GM12878 (cell line): ENCODE data around the gene LSP1.

Experiments used
- CREM ChIP-seq: IDR thresholded peaks from 2 replicates; pipeline ENCODE4 v1.6.1; 2014; ENCODE audit warnings: antibody characterized with exemption, low read depth
- EZH2 ChIP-seq: IDR thresholded peaks from 2 replicates; pipeline ENCODE4 v1.6.1; 2012; ENCODE audit warnings: low read depth, mild to moderate bottlenecking, control low read depth, inconsistent platforms, low read length, borderline replicate concordance; ENCODE audit not compliant: control insufficient read depth
- IKZF1 ChIP-seq: fragments of 450-650 bp; conservative IDR thresholded peaks from 2 replicates; pipeline ENCODE4 v1.6.1; 2017; ENCODE audit warnings: antibody characterized with exemption, mild to moderate bottlenecking
- NR2F1 ChIP-seq: fragments of 450-650 bp; conservative IDR thresholded peaks from 2 replicates; pipeline ENCODE4 v1.6.1; 2017; ENCODE audit warnings: mild to moderate bottlenecking
- RCOR1 ChIP-seq: conservative IDR thresholded peaks from 2 replicates; pipeline ENCODE4 v1.6.1; 2012; ENCODE audit warnings: low read depth, low read length, improper control_type of control experiment
- SIN3A ChIP-seq: IDR thresholded peaks from 2 replicates; pipeline ENCODE4 v1.6.1; 2012; ENCODE audit warnings: low read depth, low read length, improper control_type of control experiment
- ZBED1 ChIP-seq: IDR thresholded peaks from 2 replicates; pipeline ENCODE4 v1.6.1; 2016; ENCODE audit warnings: borderline replicate concordance
- TF ChIP-seq, protein P1 (sequence below), 3 experiments: IDR thresholded peaks in 2 of 3; conservative IDR thresholded peaks in 1 of 3; 2 replicates each; pipeline ENCODE4 v1.5.1; 2011; ENCODE audit warnings: low read depth in 3 of 3, low read length in 3 of 3, mild to moderate bottlenecking in 3 of 3, control low read depth in 2 of 3, moderate library complexity in 2 of 3, inconsistent platforms in 1 of 3, mixed read lengths in 1 of 3; ENCODE audit not compliant: control insufficient read depth in 2 of 3, insufficient read depth in 1 of 3; ENCODE audit errors: extremely low read depth in 1 of 3
- TF ChIP-seq, protein P2 (sequence below): fragments of 450-650 bp; IDR thresholded peaks from 2 replicates; pipeline ENCODE4 v1.6.1; 2017; ENCODE audit warnings: antibody characterized with exemption, mild to moderate bottlenecking, moderate library complexity

DNA sequence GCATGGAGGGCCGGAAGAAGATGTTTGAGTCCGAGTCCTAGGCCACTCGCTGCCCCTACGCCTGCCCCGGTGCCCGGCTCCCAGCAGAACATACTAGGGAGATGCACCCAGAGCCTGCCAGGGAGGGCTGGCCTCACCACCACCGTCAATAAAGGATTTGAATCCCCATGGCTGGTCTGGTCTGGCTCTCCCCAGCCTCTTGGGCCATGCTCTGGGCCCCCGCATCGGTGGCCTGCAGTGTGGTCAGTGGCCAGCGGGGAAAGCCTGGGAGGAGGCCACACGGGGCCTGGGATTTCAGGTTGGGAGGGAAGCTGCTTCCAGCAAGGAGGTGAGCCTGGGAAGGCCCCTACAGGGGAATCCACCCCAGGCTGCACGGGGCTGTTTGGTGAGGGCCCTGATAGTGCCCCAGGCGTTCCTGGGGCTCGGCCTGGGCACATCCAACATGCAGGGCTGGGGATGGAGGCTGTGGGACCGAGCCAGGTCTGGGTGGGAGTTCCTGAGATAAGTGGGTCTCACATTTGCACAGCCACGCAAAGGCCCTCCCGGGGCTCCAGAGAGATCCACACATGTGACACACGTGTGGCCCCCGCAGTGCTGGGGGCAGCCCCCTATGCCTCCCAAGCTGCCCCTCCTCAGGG lies 11.3 kb upstream of the LSP1 start:
- no peak for TF ChIP-seq NR2F1
- no peak for TF ChIP-seq IKZF1
- TF ChIP-seq, protein P1, sequence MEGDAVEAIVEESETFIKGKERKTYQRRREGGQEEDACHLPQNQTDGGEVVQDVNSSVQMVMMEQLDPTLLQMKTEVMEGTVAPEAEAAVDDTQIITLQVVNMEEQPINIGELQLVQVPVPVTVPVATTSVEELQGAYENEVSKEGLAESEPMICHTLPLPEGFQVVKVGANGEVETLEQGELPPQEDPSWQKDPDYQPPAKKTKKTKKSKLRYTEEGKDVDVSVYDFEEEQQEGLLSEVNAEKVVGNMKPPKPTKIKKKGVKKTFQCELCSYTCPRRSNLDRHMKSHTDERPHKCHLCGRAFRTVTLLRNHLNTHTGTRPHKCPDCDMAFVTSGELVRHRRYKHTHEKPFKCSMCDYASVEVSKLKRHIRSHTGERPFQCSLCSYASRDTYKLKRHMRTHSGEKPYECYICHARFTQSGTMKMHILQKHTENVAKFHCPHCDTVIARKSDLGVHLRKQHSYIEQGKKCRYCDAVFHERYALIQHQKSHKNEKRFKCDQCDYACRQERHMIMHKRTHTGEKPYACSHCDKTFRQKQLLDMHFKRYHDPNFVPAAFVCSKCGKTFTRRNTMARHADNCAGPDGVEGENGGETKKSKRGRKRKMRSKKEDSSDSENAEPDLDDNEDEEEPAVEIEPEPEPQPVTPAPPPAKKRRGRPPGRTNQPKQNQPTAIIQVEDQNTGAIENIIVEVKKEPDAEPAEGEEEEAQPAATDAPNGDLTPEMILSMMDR (IDR thresholded peaks at IDR 0.05 in 2 of 3, conservative IDR thresholded peaks at IDR 0.05 in 1 of 3; ENCODE audit: control insufficient read depth in 2 of 3, extremely low read depth in 1 of 3, insufficient read depth in 1 of 3, low read depth in 3 of 3, low read length in 3 of 3) = no peak
- TF ChIP-seq, protein P2, sequence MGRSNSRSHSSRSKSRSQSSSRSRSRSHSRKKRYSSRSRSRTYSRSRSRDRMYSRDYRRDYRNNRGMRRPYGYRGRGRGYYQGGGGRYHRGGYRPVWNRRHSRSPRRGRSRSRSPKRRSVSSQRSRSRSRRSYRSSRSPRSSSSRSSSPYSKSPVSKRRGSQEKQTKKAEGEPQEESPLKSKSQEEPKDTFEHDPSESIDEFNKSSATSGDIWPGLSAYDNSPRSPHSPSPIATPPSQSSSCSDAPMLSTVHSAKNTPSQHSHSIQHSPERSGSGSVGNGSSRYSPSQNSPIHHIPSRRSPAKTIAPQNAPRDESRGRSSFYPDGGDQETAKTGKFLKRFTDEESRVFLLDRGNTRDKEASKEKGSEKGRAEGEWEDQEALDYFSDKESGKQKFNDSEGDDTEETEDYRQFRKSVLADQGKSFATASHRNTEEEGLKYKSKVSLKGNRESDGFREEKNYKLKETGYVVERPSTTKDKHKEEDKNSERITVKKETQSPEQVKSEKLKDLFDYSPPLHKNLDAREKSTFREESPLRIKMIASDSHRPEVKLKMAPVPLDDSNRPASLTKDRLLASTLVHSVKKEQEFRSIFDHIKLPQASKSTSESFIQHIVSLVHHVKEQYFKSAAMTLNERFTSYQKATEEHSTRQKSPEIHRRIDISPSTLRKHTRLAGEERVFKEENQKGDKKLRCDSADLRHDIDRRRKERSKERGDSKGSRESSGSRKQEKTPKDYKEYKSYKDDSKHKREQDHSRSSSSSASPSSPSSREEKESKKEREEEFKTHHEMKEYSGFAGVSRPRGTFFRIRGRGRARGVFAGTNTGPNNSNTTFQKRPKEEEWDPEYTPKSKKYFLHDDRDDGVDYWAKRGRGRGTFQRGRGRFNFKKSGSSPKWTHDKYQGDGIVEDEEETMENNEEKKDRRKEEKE = no peak
- no peak for TF ChIP-seq RCOR1
- TF ChIP-seq ZBED1 = no peak
- no peak for TF ChIP-seq EZH2
- TF ChIP-seq CREM = no peak
- no peak for TF ChIP-seq SIN3A
